ENCODE measurements around the gene DLL4.

DNA sequence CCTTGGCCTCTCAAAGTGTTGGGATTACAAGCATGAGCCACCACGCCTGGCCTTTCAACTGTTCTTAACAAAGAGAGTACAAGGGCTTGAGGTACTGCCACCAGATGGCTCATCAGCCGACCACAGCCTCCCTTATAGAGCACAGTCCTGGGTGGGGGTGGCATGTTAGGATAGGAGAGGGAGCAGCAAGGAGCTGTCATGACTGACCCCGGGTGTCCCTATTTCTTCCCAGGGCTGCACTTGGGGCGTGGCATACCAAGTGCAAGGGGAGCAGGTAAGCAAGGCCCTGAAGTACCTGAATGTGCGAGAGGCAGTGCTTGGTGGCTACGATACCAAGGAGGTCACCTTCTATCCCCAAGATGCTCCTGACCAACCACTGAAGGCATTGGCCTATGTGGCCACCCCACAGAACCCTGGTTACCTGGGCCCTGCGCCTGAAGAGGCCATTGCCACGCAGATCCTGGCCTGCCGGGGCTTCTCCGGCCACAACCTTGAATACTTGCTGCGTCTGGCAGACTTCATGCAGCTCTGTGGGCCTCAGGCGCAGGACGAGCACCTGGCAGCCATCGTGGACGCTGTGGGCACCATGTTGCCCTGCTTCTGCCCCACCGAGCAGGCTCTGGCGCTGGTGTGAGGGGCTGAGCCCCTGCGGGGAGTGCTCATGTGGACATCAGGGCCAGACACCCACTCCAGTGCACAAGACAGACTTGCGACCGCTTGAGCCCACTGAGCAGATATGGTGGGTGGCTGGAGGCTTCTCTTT is 26.2 kb downstream of the DLL4 start:
- TF ChIP-seq, protein P1, sequence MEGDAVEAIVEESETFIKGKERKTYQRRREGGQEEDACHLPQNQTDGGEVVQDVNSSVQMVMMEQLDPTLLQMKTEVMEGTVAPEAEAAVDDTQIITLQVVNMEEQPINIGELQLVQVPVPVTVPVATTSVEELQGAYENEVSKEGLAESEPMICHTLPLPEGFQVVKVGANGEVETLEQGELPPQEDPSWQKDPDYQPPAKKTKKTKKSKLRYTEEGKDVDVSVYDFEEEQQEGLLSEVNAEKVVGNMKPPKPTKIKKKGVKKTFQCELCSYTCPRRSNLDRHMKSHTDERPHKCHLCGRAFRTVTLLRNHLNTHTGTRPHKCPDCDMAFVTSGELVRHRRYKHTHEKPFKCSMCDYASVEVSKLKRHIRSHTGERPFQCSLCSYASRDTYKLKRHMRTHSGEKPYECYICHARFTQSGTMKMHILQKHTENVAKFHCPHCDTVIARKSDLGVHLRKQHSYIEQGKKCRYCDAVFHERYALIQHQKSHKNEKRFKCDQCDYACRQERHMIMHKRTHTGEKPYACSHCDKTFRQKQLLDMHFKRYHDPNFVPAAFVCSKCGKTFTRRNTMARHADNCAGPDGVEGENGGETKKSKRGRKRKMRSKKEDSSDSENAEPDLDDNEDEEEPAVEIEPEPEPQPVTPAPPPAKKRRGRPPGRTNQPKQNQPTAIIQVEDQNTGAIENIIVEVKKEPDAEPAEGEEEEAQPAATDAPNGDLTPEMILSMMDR (IDR thresholded peaks at IDR 0.05): no peak
- TF ChIP-seq POLR2A (IDR thresholded peaks at IDR 0.05): no peak

Measured in uterus (tissue), 2 donors.